HG02852 (cell line): ENCODE results near the gene SLA2.
"Not testable (repeated sequence)": the region's sequence is repeated elsewhere in the genome, so short reads cannot be mapped to it uniquely, and the experiment has no call there.

Experiments used
- ATAC-seq: cut with Tn5 transposase; IDR thresholded peaks from one replicate; pipeline ENCODE4 v1.9.1; 2021; ENCODE audit warnings: mild to moderate bottlenecking, moderate library complexity; ENCODE audit not compliant: unreplicated experiment

SLA2 gene

DNA sequence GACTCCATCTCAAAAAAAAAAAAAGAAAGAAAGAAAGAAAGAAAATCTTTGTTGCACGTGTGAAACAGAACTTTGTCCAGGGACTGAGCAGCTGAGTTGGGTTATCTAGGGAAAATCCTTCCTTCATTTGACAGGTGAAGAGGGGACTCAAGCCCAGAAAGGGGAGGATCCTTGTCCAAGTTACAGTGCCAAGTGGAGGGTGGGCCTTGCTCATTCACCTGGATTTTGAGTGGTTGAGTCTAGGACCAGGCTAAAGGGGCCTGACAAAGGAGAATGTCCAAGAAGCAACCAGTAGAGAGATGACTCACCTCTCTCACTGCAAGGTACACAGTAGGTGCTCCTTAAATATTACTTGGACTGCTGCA, 69.9 kb downstream of the SLA2 start:
- ATAC-seq: no peak

DNA sequence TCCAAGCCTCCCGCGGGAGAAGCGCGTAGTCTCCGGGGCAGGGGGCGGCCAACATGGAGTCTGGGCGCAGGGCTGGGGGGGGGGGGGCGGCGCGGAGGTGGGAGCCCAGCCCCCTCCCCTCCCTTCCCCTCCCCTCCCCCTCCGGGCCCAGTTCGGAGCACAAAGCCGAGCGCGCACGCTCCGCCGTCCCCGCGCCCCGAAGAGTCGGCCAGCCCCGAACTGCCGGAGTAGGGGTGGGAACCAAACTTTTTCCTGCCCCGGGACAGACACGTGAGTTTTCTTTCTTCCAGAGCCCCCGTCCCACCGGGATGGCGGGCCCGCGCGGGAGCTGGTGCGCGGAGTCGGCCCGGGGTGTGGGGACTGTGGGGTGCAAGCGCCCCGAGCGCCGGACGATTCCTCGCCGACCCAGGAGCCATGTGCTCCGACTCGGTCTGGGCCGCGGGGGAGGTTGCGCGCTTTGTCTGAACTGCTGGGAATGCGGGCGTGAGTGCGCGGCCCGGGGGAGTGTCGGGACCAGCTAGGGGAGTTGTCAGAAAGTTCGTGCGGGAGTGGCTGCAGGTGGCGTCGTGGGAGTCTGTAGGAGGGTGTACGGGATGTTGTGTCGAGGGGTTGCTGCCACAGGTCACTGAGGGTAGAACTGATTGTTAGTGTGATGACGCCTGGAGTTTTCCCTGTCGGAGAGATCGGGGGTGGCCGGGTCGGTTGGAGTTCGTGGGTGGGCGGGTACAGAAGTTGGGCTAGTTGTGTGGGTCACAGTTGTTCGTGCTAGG, 71.4 kb downstream of the SLA2 start:
- no peak for ATAC-seq

DNA sequence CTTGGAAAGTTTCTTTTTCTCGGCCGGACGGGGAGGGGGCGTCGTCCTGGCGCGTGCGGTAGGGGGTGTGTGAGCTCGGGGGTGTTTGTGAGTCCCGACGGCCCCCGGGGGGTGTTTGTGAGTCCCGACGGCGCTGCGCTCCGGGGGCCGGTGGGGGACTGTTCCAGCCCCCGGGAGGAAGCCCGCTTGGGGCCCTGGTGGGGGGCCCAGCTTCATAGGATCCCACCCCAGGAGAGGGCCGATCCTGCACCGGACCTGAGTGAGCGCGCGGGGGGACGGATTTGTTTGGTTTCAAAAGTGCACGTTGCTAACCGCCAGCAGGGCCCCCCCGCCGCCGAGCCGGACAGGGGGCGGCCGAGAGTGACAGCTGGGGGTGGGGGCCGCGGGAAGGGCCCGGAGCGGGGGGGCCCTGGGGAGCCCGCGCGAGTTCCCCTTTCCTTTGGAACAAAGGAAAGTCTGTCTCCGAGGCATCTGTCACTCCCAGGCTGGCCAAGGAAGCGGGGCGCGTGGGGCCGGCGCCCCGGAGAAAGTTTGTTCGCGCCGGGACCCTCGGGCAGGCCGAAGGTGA, 72.1 kb downstream of the SLA2 start:
- peak; percentile 7 for ATAC-seq

DNA sequence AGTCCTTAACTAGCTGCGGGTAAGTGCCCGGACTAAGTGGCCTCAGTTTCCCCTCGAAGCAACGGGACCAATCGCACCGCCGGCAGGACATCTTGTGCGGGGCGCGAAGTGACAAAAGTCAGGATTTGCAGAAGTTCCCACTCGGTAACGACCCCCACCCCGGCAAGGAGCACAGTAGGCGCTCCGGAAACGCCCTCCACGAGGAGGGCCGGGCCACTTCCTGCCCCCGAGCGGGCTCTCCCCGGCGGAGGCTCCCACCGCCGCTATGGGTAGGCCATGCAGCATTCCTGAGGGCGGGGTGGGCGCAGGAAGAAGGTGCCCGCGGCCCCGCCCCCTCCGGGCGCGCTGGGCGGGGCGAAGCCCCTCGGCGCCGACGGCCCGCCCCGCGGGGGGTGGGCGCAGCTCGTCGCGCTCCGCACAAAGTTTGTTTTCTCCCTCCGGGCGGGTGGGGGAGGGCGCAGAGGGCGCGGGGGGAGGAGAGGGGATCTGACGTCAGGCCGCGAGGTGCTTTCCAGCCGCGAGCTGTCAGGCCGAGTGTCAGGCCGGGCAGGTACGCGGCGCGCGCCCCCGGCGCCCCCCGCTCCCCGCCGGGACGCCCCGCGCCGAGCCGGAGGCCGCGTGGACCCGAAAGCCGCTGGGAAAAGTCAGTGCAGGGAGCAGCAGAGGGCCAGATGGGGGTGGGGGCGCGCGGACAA, 72.7 kb downstream of the SLA2 start, which contains the start of gene TGIF2:
TSS of gene TGIF2 (plus strand) at position 495 of the 695 bp plus-strand sequence. CDS start 5,178 bp downstream, outside the sequence.
- peak; percentile 60 for ATAC-seq

DNA sequence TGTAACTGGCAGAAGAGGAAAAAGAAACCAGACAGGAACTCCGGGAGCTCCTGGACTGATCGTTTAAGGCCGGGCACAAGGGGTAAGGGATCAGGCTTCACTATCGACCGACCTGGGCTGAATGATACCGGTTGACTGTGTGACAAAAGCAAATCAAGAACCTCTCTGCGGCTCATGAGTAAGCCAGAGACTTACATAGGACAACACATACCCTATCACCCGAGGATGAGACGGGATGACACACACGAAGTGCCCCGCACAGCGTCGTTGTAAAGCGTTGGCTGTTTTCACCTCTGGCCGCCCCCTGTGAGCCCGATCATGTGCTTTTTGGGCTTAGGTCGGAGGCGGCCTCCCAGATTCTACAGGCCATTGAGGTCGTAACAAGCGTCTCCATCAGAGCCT, 73.3 kb downstream of the SLA2 start:
- peak; percentile 19 for ATAC-seq

GRCh38 chr20:36571564-36572504, 74.2 kb downstream of the SLA2 start:
- no peak for ATAC-seq

DNA sequence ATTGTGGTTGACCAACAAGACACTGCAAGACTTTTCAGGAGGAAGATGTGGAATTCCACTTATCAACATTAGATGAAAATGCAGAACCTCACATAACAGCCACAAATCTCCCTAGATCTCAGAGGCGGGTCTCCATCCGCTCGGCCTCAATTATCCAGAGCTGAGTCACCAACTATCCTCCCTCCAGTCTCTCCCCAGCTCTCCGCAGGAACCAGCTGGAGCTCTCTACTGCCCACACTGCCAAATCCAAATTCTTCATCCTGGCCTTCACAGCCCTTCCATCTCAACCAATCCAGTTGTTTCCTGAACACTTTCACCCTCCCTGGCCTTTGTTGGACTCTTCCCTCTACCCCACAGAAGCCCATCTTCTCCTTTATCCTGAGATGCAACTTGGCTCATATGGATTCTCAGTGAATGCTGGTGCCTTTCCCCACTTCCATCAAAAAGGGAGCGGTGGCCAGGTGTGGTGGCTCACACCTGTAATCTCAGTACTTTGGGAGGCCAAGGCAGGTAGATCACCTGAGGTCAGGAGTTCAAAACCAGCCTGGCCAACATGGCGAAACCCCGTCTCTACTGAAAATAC, 76.1 kb downstream of the SLA2 start:
- no peak for ATAC-seq

DNA sequence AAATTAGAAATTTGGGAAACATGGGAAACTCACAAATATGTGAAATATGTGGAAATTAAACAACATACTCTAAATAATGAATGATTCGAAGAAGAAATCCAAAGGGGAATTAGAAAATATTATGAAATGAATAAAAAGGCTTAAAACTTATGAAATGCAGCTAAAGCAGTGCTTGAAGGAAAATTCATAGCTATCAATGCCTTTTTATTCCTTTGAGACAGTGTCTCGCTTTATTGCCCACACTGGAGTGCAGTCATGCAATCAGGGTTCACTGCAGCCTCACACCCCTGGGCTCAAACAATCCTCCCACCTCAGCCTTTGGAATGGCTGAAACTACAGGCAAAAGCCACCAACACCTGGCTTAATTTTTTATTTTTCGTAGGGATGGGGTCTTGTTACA, 80.5 kb downstream of the SLA2 start:
- ATAC-seq: no peak

DNA sequence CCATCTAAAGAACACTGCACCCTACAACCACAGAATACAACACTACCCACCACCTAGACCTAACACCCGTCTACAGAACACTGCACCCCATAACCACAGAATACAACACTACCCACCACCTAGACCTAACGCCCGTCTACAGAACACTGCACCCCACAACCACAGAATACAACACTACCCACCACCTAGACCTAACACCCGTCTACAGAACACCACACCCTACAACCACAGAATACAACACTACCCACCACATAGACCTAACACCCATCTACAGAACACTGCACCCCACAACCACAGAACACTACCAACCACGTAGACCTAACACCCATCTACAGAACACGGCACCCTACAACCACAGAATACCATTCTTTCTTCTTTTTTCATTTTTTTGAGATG, 81.3 kb downstream of the SLA2 start:
- ATAC-seq: not testable (repeated sequence)

DNA sequence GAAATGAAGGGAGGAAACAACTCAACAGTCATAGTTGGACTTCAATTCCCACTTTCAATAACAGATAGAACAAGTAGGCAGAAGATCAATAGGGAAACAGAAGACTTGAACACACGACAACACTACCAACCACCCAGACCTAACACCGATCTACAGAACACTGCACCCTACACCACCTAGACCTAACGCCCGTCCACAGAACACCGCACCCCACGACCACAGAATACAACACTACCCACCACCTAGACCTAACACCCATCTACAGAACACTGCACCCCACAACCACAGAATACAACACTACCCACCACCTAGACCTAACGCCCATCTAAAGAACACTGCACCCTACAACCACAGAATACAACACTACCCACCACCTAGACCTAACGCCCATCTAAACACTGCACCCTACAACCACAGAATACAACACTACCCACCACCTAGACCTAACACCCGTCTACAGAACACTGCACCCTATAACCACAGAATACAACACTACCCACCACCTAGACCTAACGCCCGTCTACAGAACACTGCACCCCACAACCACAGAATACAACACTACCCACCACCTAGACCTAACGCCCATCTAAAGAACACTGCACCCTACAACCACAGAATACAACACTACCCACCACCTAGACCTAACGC, 81.8 kb downstream of the SLA2 start:
- not testable (repeated sequence) for ATAC-seq

- no peak for ATAC-seq
These were observed 82.6 kb downstream of the SLA2 start for GRCh38 chr20:36563374-36563773.

- ATAC-seq: no peak
These were observed 83.3 kb downstream of the SLA2 start for GRCh38 chr20:36562724-36563123.
